ENCODE data around the gene SLC25A1. TPM values are rescaled to one million over a fixed set of nuclear protein-coding genes. Genes with fewer than 3 reads are reported as not detected.
"Not testable (repeated sequence)": the region's sequence is repeated elsewhere in the genome, so short reads cannot be mapped to it uniquely, and the experiment has no call there.

The SLC25A1 gene
- total RNA-seq, 1 donor from 2014 or later: 152 TPM

GRCh38 chr22:19169002-19169946 is 9.3 kb downstream of the SLC25A1 start:
- DNase-seq (ENCODE audit: low spot score): no peak
- no peak for ATAC-seq

- ATAC-seq (no peak), DNase-seq (ENCODE audit: low spot score) (no peak)
These were observed 10.2 kb downstream of the SLC25A1 start for GRCh38 chr22:19168088-19168890.

DNA sequence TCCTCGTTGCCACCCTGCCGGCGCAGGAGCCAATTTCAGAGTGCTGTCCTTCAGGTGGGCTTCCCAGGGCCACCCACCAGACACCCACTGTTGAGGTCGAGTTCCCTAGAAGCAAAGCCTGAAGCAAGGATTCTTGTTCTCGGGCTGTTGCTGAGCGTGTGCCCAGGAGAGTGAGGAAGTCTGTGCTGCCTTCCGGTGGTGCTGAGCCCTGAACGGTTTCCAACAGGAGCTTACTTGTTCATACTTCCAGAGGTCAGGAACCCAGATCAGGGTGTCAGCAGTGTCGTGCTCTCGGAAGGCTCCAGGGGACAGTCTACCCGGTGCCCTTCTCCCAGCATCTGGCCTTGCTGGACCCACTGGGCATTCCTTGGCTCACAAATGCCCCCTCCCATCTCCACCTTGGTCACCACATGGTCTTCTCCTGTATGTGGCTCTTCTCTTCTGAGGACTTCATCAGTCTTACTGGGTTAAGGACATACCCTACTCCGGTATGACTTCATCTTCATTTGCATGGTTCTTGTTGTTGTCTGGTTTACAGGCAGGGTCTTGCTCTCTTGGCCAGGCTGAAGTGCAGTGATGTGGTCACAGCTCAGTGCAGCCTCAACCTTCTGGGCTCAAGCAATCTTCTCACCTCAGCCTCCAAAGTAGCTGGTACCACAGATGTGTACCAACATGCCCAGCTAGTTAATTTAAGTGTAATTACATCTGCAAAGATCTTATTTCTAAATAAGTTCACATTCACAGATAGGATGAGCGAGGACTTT is 11.2 kb downstream of the SLC25A1 start:
- no peak for DNase-seq (ENCODE audit: low spot score)
- no peak for ATAC-seq

DNA sequence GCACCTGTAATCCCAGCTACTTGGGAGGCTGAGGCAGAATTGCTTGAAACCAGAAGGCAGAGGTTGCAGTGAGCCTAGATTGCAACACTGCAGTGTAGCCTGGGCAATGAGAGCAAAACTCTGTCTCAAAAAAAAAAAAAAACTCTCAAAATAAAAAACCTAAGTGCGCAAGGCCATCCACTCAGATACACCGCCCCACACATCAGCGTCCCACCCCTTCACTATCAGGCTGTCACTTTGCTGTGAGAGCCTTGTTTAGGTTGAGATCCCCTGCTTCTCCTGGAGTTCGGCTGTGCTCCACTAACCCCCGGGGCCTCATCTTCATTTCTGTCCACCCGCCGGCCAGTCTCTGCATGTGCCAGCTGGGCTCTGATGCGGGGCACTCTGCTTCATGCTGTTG is 12.1 kb downstream of the SLC25A1 start:
- no peak for DNase-seq (ENCODE audit: low spot score)
- no peak for ATAC-seq

GRCh38 chr22:19164425-19164824 is 14.1 kb downstream of the SLC25A1 start:
- no peak for DNase-seq (ENCODE audit: low spot score)
- no peak for ATAC-seq

GRCh38 chr22:19158649-19159048 is 19.9 kb downstream of the SLC25A1 start:
- not testable (repeated sequence) for DNase-seq (ENCODE audit: low spot score); ATAC-seq

- ATAC-seq; DNase-seq (ENCODE audit: low spot score): not testable (repeated sequence)
These were observed 22.4 kb downstream of the SLC25A1 start for GRCh38 chr22:19156109-19156508.

DNA sequence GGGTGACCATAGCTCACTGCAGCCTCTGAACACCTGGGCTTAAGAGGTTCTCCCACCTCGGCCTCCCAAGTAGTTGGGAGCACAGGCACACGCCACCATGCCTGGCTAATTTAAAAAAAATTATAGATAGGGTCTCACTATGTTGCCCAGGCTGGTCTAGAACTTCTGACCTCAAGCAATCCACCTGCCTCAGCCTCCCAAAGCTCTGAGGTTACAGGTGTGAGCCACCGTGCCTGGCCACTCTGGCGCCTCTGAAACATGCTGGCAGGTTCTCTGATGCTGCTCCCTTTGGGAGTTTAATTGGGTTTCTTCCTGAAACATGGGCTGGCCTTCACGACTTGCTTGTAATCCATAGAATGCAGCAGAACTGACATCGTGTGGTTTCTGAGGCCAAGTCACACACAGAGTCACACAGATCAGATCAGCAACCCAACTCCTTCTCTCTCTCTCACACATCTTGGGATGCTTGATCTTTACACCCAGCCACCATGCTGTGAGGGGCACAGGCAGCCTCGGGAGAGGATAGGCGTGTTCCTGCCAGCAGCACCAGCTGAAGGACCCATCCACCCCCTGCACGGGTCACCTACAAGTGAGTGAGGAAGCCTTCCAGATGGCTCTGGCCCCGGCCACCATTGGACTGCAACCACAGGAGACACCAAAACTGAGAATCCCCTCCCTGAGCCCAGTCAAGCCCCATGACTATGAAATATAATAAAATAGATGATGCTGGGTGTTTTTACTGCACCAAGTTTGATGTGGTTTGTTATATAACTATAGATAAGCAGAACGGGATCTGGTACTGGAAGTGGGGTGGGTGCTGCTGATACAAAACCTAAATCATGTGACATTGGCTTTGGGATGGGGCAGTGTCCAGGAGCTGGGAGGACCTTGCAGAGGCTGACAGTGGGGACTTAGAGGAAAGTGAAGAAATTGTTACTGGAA is 25.3 kb downstream of the SLC25A1 start:
- DNase-seq (ENCODE audit: low spot score) (no peak), ATAC-seq (no peak)

DNA sequence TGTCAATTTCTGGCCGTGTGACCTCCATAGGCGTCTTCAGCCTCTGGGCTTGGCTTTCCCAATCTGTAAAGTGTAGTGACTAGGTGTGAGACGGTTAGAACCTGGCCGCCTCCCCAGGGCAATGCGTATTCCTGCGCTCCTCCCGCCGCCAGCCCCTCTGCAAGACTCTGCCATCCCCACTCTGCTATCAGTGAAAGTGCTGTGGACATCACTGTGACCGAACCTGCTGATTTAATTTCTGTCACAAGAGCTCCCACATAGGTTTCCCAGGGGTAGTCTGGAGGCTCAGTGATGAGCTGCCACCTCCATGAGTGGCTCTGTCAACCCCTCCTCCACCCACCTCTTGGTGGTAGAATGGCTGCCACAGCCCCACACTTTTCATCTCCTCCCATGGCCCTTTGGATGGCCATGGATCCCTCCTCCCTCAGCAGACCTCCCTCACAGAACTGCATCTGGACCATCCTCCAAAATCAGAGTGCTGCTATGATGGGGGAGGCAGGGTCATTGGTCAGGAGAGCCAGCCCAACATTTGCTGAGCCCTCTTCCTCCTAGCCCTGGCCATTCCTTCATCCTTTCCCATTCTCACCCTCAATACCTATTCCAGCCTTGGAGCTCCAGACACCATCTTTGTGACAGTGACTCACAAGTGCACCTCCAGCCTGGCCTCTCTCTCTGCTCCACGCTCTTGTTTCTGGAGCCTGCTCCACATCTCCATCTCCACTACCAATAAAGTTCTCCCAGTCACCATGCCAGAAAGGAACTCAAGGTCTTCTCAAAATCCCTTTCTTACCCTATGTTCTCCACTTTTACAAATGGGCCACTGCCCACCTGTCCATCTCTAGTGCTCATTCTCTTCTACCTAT is 27.0 kb downstream of the SLC25A1 start:
- DNase-seq (ENCODE audit: low spot score): no peak
- no peak for ATAC-seq

DNA sequence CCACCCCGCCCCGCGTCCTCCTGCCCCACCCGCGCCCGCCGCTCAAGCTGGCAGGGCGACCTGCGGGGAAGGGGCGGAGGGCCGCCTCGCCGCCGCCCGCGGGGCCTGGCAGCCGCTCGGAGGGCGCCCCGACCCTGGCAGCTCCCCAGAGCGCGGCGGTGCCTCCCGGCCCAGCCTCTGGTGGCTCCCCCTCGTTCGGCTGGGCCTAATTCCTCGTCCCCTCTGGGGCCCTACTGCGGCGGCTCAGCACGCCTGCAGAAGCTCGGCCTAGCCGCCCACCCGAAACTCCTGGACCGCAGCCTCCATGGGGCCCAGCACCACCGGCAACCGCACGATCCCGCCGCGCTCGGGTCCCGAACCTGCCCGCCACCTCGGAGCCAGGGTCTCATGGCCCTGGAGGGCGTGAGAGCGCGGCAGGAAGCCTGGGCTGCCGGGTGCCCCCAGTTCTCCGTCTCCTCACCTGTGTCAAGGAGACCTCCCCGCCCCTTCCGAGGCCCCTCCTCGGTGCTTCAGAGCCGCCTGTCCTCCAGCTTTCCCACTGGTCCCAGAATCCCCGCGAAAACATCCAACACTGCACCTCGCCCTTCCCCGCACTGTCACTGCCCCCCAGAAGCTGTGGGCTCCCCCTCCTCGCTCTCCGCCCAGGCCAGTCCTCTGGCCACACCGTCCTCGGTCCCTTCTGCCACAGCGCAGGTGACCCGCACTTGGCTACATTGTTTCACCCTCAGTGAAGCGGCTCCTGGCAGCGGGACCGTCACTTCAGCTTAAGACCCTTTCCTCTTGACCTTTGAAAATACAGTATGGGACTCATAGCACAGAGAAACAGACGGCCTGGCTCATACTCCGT is 27.8 kb downstream of the SLC25A1 start:
- no peak for DNase-seq (ENCODE audit: low spot score)
- ATAC-seq: no peak

- no peak for ATAC-seq
These were observed 28.5 kb downstream of the SLC25A1 start, which contains the start of gene GSC2 for GRCh38 chr22:19149991-19150390. Gene GSC2 (minus strand): TSS chr22:19150292. CDS start chr22:19150283, 9 bp downstream.

DNA sequence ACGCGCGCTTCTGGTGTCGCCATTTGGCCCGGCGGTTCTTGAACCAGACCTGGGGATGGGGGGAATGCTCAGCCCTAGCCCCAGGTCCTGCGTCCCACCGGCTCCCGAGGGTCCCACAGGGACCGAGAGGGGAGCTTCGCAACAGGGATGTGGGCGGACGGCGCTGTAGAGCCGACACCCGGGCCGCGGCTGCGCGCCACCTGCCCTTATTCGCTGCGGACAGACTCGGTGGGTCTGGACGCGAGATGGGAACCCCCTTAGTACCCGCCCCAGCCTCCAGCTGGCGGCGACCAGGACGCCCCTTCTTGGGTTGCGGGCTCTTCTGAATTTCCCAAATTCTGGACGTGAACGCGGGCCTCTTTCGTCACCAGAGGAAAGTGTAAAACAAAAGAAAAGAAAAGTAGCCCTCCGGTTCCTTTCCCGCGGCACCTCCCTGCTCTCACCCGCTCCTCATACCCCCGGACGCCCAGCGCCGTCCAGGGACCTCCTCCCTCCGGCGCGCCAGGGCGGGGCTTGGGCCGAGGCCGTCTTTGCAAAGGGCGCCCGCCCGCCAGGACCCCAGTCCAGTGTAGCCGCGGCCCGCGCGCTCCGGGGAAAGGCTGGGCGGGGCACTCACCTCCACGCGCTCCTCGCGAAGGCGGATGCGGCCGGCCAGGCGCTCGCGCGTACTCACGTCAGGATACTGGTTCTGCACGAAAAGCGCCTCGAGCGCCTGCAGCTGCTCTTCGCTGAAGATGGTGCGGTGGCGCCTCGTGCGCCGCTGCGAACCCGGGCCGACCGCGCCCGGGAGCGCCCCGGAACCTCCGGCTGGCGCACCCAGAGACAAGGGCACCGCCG is 29.3 kb downstream of the SLC25A1 start:
- DNase-seq (ENCODE audit: low spot score) (peak; percentile 38), ATAC-seq (no peak)

More at GRCh38 chr22:19149991-19150390, 28.5 kb downstream of the SLC25A1 start, which contains the start of gene GSC2:
- DNase-seq (ENCODE audit: low spot score): no peak

DNA sequence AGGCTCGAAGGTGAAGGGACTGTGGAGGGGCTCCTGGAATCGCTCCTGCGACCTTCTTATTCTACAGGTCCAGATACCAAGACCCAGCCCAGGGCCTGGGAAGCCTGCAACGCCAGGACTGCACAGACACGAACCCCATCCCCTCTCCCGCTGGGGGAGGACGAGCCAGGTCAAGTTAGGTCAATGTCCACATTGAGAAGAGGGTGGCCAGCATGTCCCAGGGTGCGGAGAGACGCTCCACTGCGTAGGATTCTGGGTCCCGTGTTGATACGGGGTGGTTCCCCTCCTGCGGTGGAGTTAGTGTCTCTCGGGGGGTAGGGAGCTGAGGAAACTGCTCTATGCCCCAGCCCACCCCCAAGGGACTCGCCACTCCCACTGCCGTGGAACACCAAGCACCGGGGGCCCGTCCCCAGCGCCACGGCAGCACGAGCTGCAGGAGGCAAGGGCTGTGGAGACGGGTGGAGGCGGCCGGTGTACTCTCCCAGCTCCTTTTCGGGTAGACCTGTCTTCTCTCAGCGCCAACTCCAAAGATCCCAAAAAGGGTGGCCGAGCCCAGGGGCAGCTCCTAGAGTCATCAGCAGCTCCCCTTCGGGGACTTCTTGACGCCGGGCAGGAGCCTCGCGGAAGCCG is 30.0 kb downstream of the SLC25A1 start:
- ATAC-seq: no peak
- DNase-seq (ENCODE audit: low spot score): no peak

- DNase-seq (ENCODE audit: low spot score): no peak
These were observed 31.2 kb downstream of the SLC25A1 start for GRCh38 chr22:19147195-19147780.

DNA sequence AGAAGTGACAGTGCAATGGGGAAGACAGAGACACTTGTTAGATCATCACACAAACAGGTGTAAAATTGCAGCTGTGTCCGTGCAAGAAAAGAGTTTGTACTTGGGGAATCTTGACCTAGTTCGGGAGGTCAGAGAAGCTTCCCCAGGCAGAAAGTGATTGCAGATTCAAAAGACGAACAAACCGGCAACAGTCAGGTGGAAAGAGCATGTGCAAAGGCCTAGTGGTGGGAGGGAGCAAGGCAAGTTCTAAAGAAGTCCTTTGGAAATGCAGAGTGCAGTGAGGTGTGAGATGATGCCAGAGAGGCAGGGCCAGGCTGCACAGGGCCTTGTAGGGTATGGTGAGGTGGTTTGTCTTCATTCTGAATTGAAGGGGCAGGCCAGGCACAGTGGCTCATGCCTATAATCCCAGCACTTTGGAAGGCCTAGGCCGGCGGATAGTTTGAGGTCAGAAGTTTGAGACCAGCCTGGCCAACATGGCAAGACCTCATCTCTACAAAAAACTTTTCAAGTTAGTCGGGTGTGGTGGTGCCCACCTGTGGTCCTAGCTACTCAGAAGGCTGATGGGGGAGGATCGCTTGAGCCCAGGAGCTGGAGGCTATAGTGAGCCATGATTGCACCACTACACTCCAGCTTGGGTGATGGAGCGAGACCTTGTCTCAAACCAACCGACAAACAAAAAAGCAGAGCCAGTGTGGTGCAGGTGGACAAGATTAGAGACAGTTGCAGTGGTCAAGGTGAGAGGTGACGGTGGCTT is 32.1 kb downstream of the SLC25A1 start:
- no peak for ATAC-seq
- no peak for DNase-seq (ENCODE audit: low spot score)

More at GRCh38 chr22:19147195-19147780, 31.2 kb downstream of the SLC25A1 start:
- ATAC-seq: no peak
